K562 (cell line): ENCODE measurements around the gene HAUS1. TPM values are rescaled to one million over a fixed set of nuclear protein-coding genes. Genes with fewer than 3 reads are reported as not detected.

Experiments
- ATAC-seq: fragments of 200-7000 bp; cut with Tn5 transposase; 3 replicates; pipeline ENCODE4 v1.9.1; 2020; ENCODE audit warnings: moderate library complexity
- BruUV-seq: library from RNA; stranded (reverse); fragments of 400-500 nt; replicated peaks from 2 replicates; lab custom pipeline; 2021; lab: Mats Ljungman, UMichigan
- CTCF ChIA-PET: fragments of 300-600 bp; formaldehyde crosslinking; extraction: SDS; loops from one replicate; lab custom pipeline; 2021; ENCODE audit warnings: low intra/inter-chr PET ratio; lab: Yijun Ruan, JAX
- POLR2A ChIA-PET: fragments of 300-600, 350-650 bp; sonication (Branson Sonifier 250); formaldehyde crosslinking; extraction: SDS; loops from one replicate; lab custom pipeline; 2021; ENCODE audit warnings: antibody characterized with exemption, inconsistent platforms; lab: Yijun Ruan, JAX
- DNase-seq, 4 experiments: peaks; one replicate each; pipeline versions ENCODE4 v3.0.0 to v3.0.0-alpha.2; 2011 to 2018; ENCODE audit warnings: low spot score in 3 of 4, mixed read lengths in 3 of 4; ENCODE audit errors: extremely low read depth in 1 of 4
- FAIRE-seq: peaks from 2 replicates; lab custom pipeline; 2011; peaks lifted over from hg19 to GRCh38; lab: Jason Lieb, UNC
- H2AFZ ChIP-seq: 2 replicates; pipeline ENCODE4 v1.6.0; 2011; ENCODE audit warnings: low read depth, low read length, control low read depth, inconsistent platforms
- H3K27ac ChIP-seq: fragments of 200-600 bp; 3 replicates; pipeline ENCODE4 v1.8.0; 2011; ENCODE audit warnings: low read depth, mild to moderate bottlenecking, control low read depth, inconsistent platforms, low read length, moderate library complexity, mixed read lengths; ENCODE audit errors: extremely low read depth
- H3K27me3 ChIP-seq, 2 experiments: fragments of 300-600 bp in 1 of 2; 2 replicates in 1 of 2; 3 replicates in 1 of 2; pipeline versions ENCODE4 v1.6.0 to v1.8.0; 2011; ENCODE audit warnings: inconsistent platforms in 2 of 2, low read length in 2 of 2, mild to moderate bottlenecking in 1 of 2, mixed read lengths in 1 of 2, moderate library complexity in 1 of 2; ENCODE audit not compliant: control insufficient read depth in 2 of 2, insufficient read depth in 2 of 2
- H3K36me3 ChIP-seq: fragments of 300-600 bp; 3 replicates; pipeline ENCODE4 v1.8.0; 2011; ENCODE audit warnings: mild to moderate bottlenecking, low read length, inconsistent platforms; ENCODE audit not compliant: control insufficient read depth, insufficient read depth
- H3K4me1 ChIP-seq, 2 experiments: fragments of 200-600 bp in 1 of 2; replicated peaks in 1 of 2; 2 replicates in 1 of 2; 3 replicates in 1 of 2; pipeline versions ENCODE4 v1.5.1 to v1.8.0; 2011; ENCODE audit warnings: inconsistent platforms in 2 of 2, low read length in 2 of 2, mild to moderate bottlenecking in 1 of 2, mixed read lengths in 1 of 2, moderate library complexity in 1 of 2; ENCODE audit not compliant: control insufficient read depth in 2 of 2, insufficient read depth in 2 of 2
- H3K4me2 ChIP-seq: 2 replicates; pipeline ENCODE4 v1.6.1; 2011; ENCODE audit warnings: low read length, control low read depth, inconsistent platforms, mixed read lengths; ENCODE audit not compliant: insufficient read depth
- H3K4me3 ChIP-seq: fragments of 200-600 bp; sonication (generic), shearing (Covaris generic); 2 replicates; pipeline ENCODE4 v1.5.1; 2016; ENCODE audit warnings: control low read depth, inconsistent platforms
- H3K79me2 ChIP-seq: fragments of 200-600 bp; 3 replicates; pipeline ENCODE4 v1.8.0; 2011; ENCODE audit warnings: low read length, inconsistent platforms; ENCODE audit not compliant: control insufficient read depth, insufficient read depth
- H3K9ac ChIP-seq, 2 experiments: 2 replicates each; pipeline versions ENCODE4 v1.6.0 to v1.6.1; 2011; ENCODE audit warnings: low read depth in 2 of 2, low read length in 2 of 2, control low read depth in 1 of 2, inconsistent platforms in 1 of 2, mild to moderate bottlenecking in 1 of 2, mixed read lengths in 1 of 2; ENCODE audit not compliant: insufficient read depth in 1 of 2
- H3K9me1 ChIP-seq: one replicate; pipeline ENCODE4 v1.6.0; 2011; ENCODE audit warnings: inconsistent platforms, mild to moderate bottlenecking, low read length, moderate library complexity; ENCODE audit not compliant: control insufficient read depth, insufficient read depth
- H3K9me3 ChIP-seq: replicated peaks from 2 replicates; pipeline ENCODE4 v1.5.1; 2011; ENCODE audit warnings: low read depth, low read length, inconsistent platforms; ENCODE audit not compliant: control insufficient read depth, insufficient read depth
- H4K20me1 ChIP-seq: replicated peaks from 2 replicates; pipeline ENCODE4 v1.6.1; 2011; ENCODE audit warnings: low read length, inconsistent platforms, mixed read lengths; ENCODE audit not compliant: control insufficient read depth, insufficient read depth
- DPF2 ChIP-seq: fragments of 450-650 bp; IDR thresholded peaks from 2 replicates; pipeline ENCODE4 v1.6.1; 2016
- ID3 ChIP-seq, 2 experiments: fragments of 250-450 bp in 1 of 2; fragments of 450-650 bp in 1 of 2; sonication (Bioruptor Pico) in 1 of 2; IDR thresholded peaks; 2 replicates each; pipeline versions ENCODE4 v1.6.1 to v1.8.0; 2016 to 2021; ENCODE audit warnings: mild to moderate bottlenecking in 2 of 2, moderate library complexity in 2 of 2, missing compliant biosample characterization in 1 of 2, missing genetic modification characterization in 1 of 2
- POLR3A ChIP-seq: IDR thresholded peaks from 2 replicates; pipeline ENCODE4 v1.6.1; 2011; ENCODE audit warnings: borderline replicate concordance, mild to moderate bottlenecking, moderate library complexity; ENCODE audit not compliant: insufficient read length, insufficient read depth; ENCODE audit errors: extremely low read depth
- SMARCA5 ChIP-seq: fragments of 450-650 bp; IDR thresholded peaks from 2 replicates; pipeline ENCODE4 v1.6.1; 2016
- SPI1 ChIP-seq: IDR thresholded peaks from 2 replicates; pipeline ENCODE4 v1.6.1; 2011; ENCODE audit warnings: low read depth, low read length, control low read depth, borderline replicate concordance
- WGBS: fragments of 100-300 bp; shearing (Covaris generic); methylation state at CpG from one replicate; pipeline ENCODE4 v1.1.6; 2016; ENCODE audit warnings: low coverage, mixed read lengths; ENCODE audit not compliant: insufficient coverage; ENCODE audit errors: missing lambda C conversion rate; 5-methylcytosine and 5-hydroxymethylcytosine counted together
- in situ Hi-C: fragments of 300-500 bp; cut with MboI; formaldehyde crosslinking; loops from 4 replicates; pipeline ENCODE4 v1.15.0; 2018; ENCODE audit warnings: inconsistent platforms, mixed read lengths
- intact Hi-C: fragments of 100-400 bp; cut with micrococcal nuclease; formaldehyde crosslinking; loops from 2 replicates; pipeline ENCODE4 v1.14.2; 2022
- polyA plus RNA-seq, 8 experiments: library from polyadenylated mRNA; depleted of rRNA in 4 of 8; stranded (reverse) in 5 of 8; unstranded in 3 of 8; fragments of >200 nt; fragmentation: Nextera tagmentation in 2 of 8; fragmentation: Illumina TruSeq in 1 of 8; extraction: Ambion mirVana in 2 of 8; extraction: Trizol in 1 of 8; gene quantifications; 2 replicates each; pipeline versions ENCODE4 v1.2.1 to v1.2.3, GENCODE V29; 2011 to 2014; ENCODE audit warnings: inconsistent platforms in 1 of 8, missing spikeins in 1 of 8
- total RNA-seq, 7 experiments: library from RNA; depleted of rRNA in 6 of 7; stranded (reverse); fragments of >200 nt in 6 of 7; fragmentation: Illumina TruSeq in 2 of 7; extraction: Trizol in 2 of 7; gene quantifications; 2 replicates each; pipeline versions ENCODE4 v1.2.1 to v1.2.3, GENCODE V29; 2011 to 2021; ENCODE audit warnings: low replicate concordance in 1 of 7
- TF ChIP-seq, protein P1 (sequence below): fragments of 250-450 bp; sonication (Bioruptor Pico); IDR thresholded peaks from 2 replicates; pipeline ENCODE4 v1.8.0; 2022; ENCODE audit warnings: moderate library complexity, mild to moderate bottlenecking, inconsistent platforms

Gene HAUS1
- total and polyA plus RNA-seq, 9 of the 15 experiments (the other 6 are each of a cell fraction or from before 2014, with no cell fraction given) = 45.6 to 135 (median 76.3) TPM

- TF ChIP-seq ID3 (CRISPR knock-in tag; IDR thresholded peaks at IDR 0.05) = no peak
- TF ChIP-seq ID3 (tag; IDR thresholded peaks at IDR 0.05) = no peak
These were observed 34.0 kb upstream of the HAUS1 start (continued) for GRCh38 chr18:46070232-46070631.

DNA sequence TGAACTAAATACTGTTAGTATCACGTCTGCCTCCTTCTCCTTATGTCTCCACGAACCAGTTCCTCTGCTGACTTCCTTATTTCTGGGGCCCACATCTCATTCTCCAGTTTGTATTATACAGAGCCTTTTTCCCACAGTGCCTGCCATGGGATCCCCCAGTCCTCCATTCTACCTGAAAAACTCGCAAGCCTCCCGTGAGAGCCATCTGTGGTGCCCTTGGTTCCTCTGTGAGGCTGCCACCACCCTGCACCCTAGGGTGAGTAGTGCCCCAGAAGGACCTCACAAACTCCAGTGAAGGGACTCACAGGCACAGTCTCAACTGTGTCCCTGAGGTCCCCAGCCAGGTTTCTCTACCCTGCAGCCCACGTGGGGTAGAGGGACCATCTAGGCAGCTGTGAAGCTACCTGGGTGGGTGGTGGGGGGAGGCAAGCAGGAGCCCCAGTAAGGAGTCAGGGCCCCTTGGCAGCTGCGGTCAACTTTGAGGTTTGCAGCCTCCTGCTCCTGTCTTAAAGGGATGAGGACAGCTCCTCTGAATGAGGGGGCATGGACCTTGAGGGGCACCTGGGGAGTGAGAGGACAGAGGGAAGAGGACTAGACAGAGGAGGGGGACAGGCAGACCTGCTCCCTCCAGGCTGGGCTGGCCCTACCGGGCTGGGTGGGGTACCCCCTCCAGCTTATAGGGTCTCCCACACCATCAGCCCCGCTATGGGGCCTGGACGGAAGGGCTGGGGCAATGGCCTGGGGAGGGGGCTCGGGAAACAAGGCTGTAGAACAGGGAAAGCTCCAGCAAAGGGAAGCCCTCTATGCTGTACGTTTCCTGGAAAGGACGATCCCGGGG is 33.2 kb upstream of the HAUS1 start:
- no peaks in the 10 kb centered on the region for H3K9me3 ChIP-seq
- FAIRE-seq (peak; percentile 6), ATAC-seq (peak; percentile 24)
- in situ Hi-C loops = loop anchor here (10.0 kb wide), 1 partner anchor 396 kb away; no protein-coding TSS in a partner anchor
- peaks cover 9 to 31% of the 10 kb centered on the region in 2 experiments; a peak in 4 of 5 replicates for H3K4me1 ChIP-seq
- H3K4me3 ChIP-seq = peak overlapping the region; percentile 71
- BruUV-seq = no TSS peak
- no peaks in the 10 kb centered on the region for H3K27me3 ChIP-seq
- no peaks in the 10 kb centered on the region for H4K20me1 ChIP-seq
- H3K27ac ChIP-seq = peak overlapping the region; percentile 81
- H2AFZ ChIP-seq = peak overlapping the region; percentile 96
- H3K9me1 ChIP-seq = no peaks in the 10 kb centered on the region
- H3K36me3 ChIP-seq = peaks cover 10% of the 10 kb centered on the region; the same call in 1 of the 3 replicates
- peak overlapping the region; percentile 82 for H3K4me2 ChIP-seq
- POLR2A ChIA-PET = interaction anchor here (0.6 to 1.7 kb wide), 7 partner anchors 9 to 163 kb away, joined by 3 to 10 read pairs (median 4); no protein-coding TSS in a partner anchor
- H3K9ac ChIP-seq = peak overlapping the region; percentile 84 to 95
- no peak for TF ChIP-seq POLR3A
- peak; percentile 91 for TF ChIP-seq SPI1
- no peak for TF ChIP-seq DPF2
- no peak for TF ChIP-seq SMARCA5
- TF ChIP-seq, protein P1, sequence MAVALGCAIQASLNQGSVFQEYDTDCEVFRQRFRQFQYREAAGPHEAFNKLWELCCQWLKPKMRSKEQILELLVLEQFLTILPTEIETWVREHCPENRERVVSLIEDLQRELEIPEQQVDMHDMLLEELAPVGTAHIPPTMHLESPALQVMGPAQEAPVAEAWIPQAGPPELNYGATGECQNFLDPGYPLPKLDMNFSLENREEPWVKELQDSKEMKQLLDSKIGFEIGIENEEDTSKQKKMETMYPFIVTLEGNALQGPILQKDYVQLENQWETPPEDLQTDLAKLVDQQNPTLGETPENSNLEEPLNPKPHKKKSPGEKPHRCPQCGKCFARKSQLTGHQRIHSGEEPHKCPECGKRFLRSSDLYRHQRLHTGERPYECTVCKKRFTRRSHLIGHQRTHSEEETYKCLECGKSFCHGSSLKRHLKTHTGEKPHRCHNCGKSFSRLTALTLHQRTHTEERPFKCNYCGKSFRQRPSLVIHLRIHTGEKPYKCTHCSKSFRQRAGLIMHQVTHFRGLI (CRISPR knock-in tag) = no peak
- TF ChIP-seq, all 486 proteins: peak for 1
- peaks cover 50% of the 10 kb centered on the region for H3K79me2 ChIP-seq
- DNase-seq = peak in 1 of 4 experiments; percentile 22
- intact Hi-C loops = no loop called here
- WGBS = 10% methylated on average over 11 of the region's 13 CpGs
- CTCF ChIA-PET = interaction anchor here (1.1 kb wide), 1 partner anchor 380 kb away, joined by 3 read pairs; no protein-coding TSS in a partner anchor
